Endothelial cell of umbilical vein (primary cell): ENCODE results near the gene NFYC. TPM values are rescaled to one million over a fixed set of nuclear protein-coding genes. Genes with fewer than 3 reads are reported as not detected.

ENCODE experiments used
- BruUV-seq: library from RNA; stranded (reverse); fragments of 400-500 nt; replicated peaks from 2 replicates; lab custom pipeline; 2021; lab: Mats Ljungman, UMichigan
- CTCF ChIA-PET: fragments of 300-600, 350-600 bp; sonication (Branson Sonifier 250); formaldehyde crosslinking; loops from one replicate; lab custom pipeline; 2021; ENCODE audit warnings: antibody characterized with exemption, inconsistent platforms; lab: Charles Lee
- POLR2A ChIA-PET: fragments of 300-600, 350-600 bp; sonication (Branson Sonifier 250); formaldehyde crosslinking; loops from one replicate; lab custom pipeline; 2021; ENCODE audit warnings: antibody characterized with exemption, inconsistent platforms; lab: Charles Lee
- DNase-seq: peaks from one replicate; pipeline ENCODE4 v3.0.0-alpha.2; 2011; ENCODE audit warnings: low read depth, low spot score
- FAIRE-seq: peaks from 2 replicates; lab custom pipeline; 2011; peaks lifted over from hg19 to GRCh38; lab: Jason Lieb, UNC
- H2AFZ ChIP-seq: 2 replicates; pipeline ENCODE4 v1.6.0; 2012; ENCODE audit warnings: low read depth, low read length, control low read depth, inconsistent platforms
- H3K27ac ChIP-seq: 2 replicates; pipeline ENCODE4 v1.5.1; 2011; ENCODE audit warnings: low read depth, mild to moderate bottlenecking, control low read depth, low read length, moderate library complexity; ENCODE audit not compliant: insufficient read depth
- H3K27me3 ChIP-seq, 2 experiments: 2 replicates each; pipeline versions ENCODE4 v1.6.0 to v1.6.1; 2011; ENCODE audit warnings: low read length in 2 of 2, mixed read lengths in 1 of 2; ENCODE audit not compliant: control insufficient read depth in 2 of 2, insufficient read depth in 2 of 2
- H3K36me3 ChIP-seq, 2 experiments: 2 replicates in 1 of 2; 3 replicates in 1 of 2; pipeline ENCODE4 v1.5.1; 2011; ENCODE audit warnings: low read length in 2 of 2, mild to moderate bottlenecking in 1 of 2, moderate library complexity in 1 of 2; ENCODE audit not compliant: control insufficient read depth in 2 of 2, insufficient read depth in 2 of 2; ENCODE audit errors: extremely low read depth in 1 of 2
- H3K4me1 ChIP-seq: 3 replicates; pipeline ENCODE4 v1.5.1; 2011; ENCODE audit warnings: mild to moderate bottlenecking, low read length; ENCODE audit not compliant: control insufficient read depth, insufficient read depth; ENCODE audit errors: extremely low read depth
- H3K4me2 ChIP-seq: 2 replicates; pipeline ENCODE4 v1.6.1; 2011; ENCODE audit warnings: low read length, control low read depth, mixed read lengths; ENCODE audit not compliant: insufficient read depth
- H3K4me3 ChIP-seq, 3 experiments: fragments of 200-600 bp in 1 of 3; sonication (generic), shearing (Covaris generic) in 1 of 3; replicated peaks in 1 of 3; 2 replicates each; pipeline ENCODE4 v1.5.1; 2011 to 2016; ENCODE audit warnings: control low read depth in 3 of 3, low read length in 3 of 3, mild to moderate bottlenecking in 2 of 3, inconsistent platforms in 1 of 3, low read depth in 1 of 3, moderate library complexity in 1 of 3; ENCODE audit not compliant: insufficient read depth in 1 of 3
- H3K79me2 ChIP-seq: 2 replicates; pipeline ENCODE4 v1.6.0; 2012; ENCODE audit warnings: low read length, inconsistent platforms; ENCODE audit not compliant: control insufficient read depth, insufficient read depth
- H3K9ac ChIP-seq: replicated peaks from 2 replicates; pipeline ENCODE3; 2011; ENCODE audit warnings: low read length, control low read depth; ENCODE audit not compliant: insufficient read depth; ENCODE audit errors: extremely low read depth
- H3K9me1 ChIP-seq: replicated peaks from 3 replicates; pipeline ENCODE4 v1.6.0; 2011; ENCODE audit warnings: mild to moderate bottlenecking, low read length; ENCODE audit not compliant: control insufficient read depth, insufficient read depth; ENCODE audit errors: extremely low read depth
- H3K9me3 ChIP-seq: replicated peaks from 2 replicates; pipeline ENCODE4 v1.5.1; 2012; ENCODE audit warnings: low read length, inconsistent platforms; ENCODE audit not compliant: control insufficient read depth, insufficient read depth
- H4K20me1 ChIP-seq: replicated peaks from 2 replicates; pipeline ENCODE3; 2011; ENCODE audit warnings: mild to moderate bottlenecking, low read length; ENCODE audit not compliant: control insufficient read depth, insufficient read depth; ENCODE audit errors: extremely low read depth
- EZH2 ChIP-seq: IDR thresholded peaks from 2 replicates; pipeline ENCODE4 v1.6.1; 2012; ENCODE audit warnings: borderline replicate concordance, low read depth, mild to moderate bottlenecking, moderate library complexity, low read length, inconsistent platforms; ENCODE audit not compliant: severe bottlenecking
- FOS ChIP-seq: IDR thresholded peaks from 2 replicates; pipeline ENCODE4 v1.6.1; 2011; ENCODE audit warnings: mild to moderate bottlenecking, low read length, moderate library complexity, borderline replicate concordance; ENCODE audit not compliant: insufficient read depth
- GATA2 ChIP-seq: IDR thresholded peaks from 2 replicates; pipeline ENCODE4 v1.7.0; 2011; ENCODE audit warnings: low read depth, mild to moderate bottlenecking, moderate library complexity, mixed read lengths, low read length; ENCODE audit not compliant: insufficient read length, insufficient read depth
- JUN ChIP-seq: IDR thresholded peaks from 2 replicates; pipeline ENCODE4 v1.6.1; 2011; ENCODE audit warnings: borderline replicate concordance, low read depth; ENCODE audit not compliant: insufficient read length, insufficient read depth
- MYC ChIP-seq: IDR thresholded peaks from one replicate; pipeline ENCODE4 v1.6.1; 2011; ENCODE audit warnings: mild to moderate bottlenecking, low read depth, low read length
- POLR2A ChIP-seq: IDR thresholded peaks from 2 replicates; pipeline ENCODE4 v1.6.1; 2012; ENCODE audit warnings: low read depth, mild to moderate bottlenecking, control low read depth, low read length
- POLR2AphosphoS5 ChIP-seq: IDR thresholded peaks from 2 replicates; pipeline ENCODE4 v1.6.1; 2012; ENCODE audit warnings: low read depth, mild to moderate bottlenecking, control low read depth, low read length, moderate library complexity; ENCODE audit not compliant: insufficient read depth
- dilution Hi-C: fragments of 300-500 bp; cut with MboI; formaldehyde crosslinking; loops from one replicate; pipeline ENCODE4 v1.15.0; 2019; ENCODE audit warnings: low sequenced_read_pairs; ENCODE audit not compliant: extremely low pct_ligation_motif_present
- intact Hi-C: fragments of 100-400 bp; cut with micrococcal nuclease; formaldehyde crosslinking; loops from one replicate; pipeline ENCODE4 v1.10.0; 2022
- polyA plus RNA-seq, 4 experiments: library from polyadenylated mRNA; depleted of rRNA in 3 of 4; stranded (reverse) in 3 of 4; unstranded in 1 of 4; fragments of >200 nt; gene quantifications; 2 replicates each; pipeline versions ENCODE4 v1.2.1 to v1.2.3, GENCODE V29; 2011 to 2012; ENCODE audit warnings: missing spikeins in 1 of 4
- total RNA-seq: library from RNA; stranded (reverse); gene quantifications from 2 replicates; pipeline ENCODE4 v1.2.3, GENCODE V29; 2021
- TF ChIP-seq, protein P1 (sequence below): IDR thresholded peaks from 2 replicates; pipeline ENCODE4 v1.6.1; 2011; ENCODE audit not compliant: insufficient read depth, insufficient read length
- TF ChIP-seq, protein P2 (sequence below), 2 donors: IDR thresholded peaks; 1 replicate in 1 of 2; 2 replicates in 1 of 2; pipeline ENCODE4 v1.5.1; 2011; ENCODE audit warnings: low read length in 2 of 2, mild to moderate bottlenecking in 2 of 2, moderate library complexity in 2 of 2, control low read depth in 1 of 2, inconsistent platforms in 1 of 2, low read depth in 1 of 2; ENCODE audit not compliant: insufficient read depth in 1 of 2; ENCODE audit errors: extremely low read depth in 1 of 2

The NFYC gene
- total and polyA plus RNA-seq, 2 donors (not counting 3 experiments of a cell fraction or from before 2014, with no cell fraction given) = 51.1 to 81.7 TPM

DNA sequence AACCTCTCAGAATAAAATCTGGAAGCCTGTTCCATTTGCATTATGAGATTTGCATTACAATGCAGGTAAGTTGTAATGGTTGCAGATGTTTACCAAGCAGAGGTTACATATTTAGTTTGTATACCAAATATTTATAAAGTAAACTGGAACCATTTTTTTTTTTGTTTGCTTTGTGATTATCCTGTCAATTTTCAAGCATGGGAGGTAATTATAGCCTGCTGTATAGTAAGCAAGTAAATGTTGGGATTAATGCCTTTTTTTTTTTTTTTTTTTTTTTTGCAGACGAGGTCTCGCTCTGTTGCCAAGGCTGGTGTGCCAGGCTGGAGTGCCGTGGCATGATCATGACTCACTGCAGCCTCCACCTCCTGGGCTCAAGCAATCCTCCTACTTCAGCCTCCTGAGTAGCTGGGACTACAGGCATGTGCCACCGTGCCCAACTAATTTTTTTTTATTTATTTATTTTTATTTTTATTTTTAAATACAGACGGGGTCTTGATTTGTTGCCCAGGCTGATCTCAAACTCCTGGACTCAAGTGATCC lies 21.0 kb downstream of the NFYC start:
- peaks cover 26% of the 10 kb centered on the region for H3K4me1 ChIP-seq
- peak overlapping the region; percentile 57 for H3K4me2 ChIP-seq
- intact Hi-C loops = no loop called here
- H3K27ac ChIP-seq = peak overlapping the region; percentile 50
- no peaks in the 10 kb centered on the region for H4K20me1 ChIP-seq
- no peak overlapping the region for H3K4me3 ChIP-seq
- BruUV-seq = no TSS peak
- peaks cover 0 to 2% of the 10 kb centered on the region in 2 experiments for H3K36me3 ChIP-seq
- no peak overlapping the region for H3K9ac ChIP-seq
- dilution Hi-C loops = no loop called here
- FAIRE-seq = no peak
- DNase-seq = no peak
- H2AFZ ChIP-seq = no peak overlapping the region
- ChIA-PET POLR2A (no interaction called here), CTCF (interaction anchor here (0.9 to 1.1 kb wide), 2 partner anchors 21 to 62 kb away, joined by 3 to 5 read pairs; partner anchors contain the start of gene NFYC)
- no peak for TF ChIP-seq GATA2
- TF ChIP-seq POLR2AphosphoS5 = no peak
- no peak for TF ChIP-seq POLR2A
- TF ChIP-seq, protein P1, sequence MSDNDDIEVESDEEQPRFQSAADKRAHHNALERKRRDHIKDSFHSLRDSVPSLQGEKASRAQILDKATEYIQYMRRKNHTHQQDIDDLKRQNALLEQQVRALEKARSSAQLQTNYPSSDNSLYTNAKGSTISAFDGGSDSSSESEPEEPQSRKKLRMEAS = no peak
- TF ChIP-seq EZH2 = no peak
- TF ChIP-seq JUN = no peak
- TF ChIP-seq MYC = no peak
- TF ChIP-seq, protein P2, sequence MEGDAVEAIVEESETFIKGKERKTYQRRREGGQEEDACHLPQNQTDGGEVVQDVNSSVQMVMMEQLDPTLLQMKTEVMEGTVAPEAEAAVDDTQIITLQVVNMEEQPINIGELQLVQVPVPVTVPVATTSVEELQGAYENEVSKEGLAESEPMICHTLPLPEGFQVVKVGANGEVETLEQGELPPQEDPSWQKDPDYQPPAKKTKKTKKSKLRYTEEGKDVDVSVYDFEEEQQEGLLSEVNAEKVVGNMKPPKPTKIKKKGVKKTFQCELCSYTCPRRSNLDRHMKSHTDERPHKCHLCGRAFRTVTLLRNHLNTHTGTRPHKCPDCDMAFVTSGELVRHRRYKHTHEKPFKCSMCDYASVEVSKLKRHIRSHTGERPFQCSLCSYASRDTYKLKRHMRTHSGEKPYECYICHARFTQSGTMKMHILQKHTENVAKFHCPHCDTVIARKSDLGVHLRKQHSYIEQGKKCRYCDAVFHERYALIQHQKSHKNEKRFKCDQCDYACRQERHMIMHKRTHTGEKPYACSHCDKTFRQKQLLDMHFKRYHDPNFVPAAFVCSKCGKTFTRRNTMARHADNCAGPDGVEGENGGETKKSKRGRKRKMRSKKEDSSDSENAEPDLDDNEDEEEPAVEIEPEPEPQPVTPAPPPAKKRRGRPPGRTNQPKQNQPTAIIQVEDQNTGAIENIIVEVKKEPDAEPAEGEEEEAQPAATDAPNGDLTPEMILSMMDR (IDR thresholded peaks at IDR 0.05; ENCODE audit: extremely low read depth in 1 of 2, insufficient read depth in 1 of 2, low read depth in 1 of 2, low read length in 2 of 2) = no peak
- no peak for TF ChIP-seq FOS
- no peaks in the 10 kb centered on the region for H3K9me1 ChIP-seq
- no peaks in the 10 kb centered on the region for H3K27me3 ChIP-seq
- H3K9me3 ChIP-seq = no peaks in the 10 kb centered on the region
- peaks cover 23% of the 10 kb centered on the region for H3K79me2 ChIP-seq
